GM23248 (cell line): ENCODE measurements around the gene RETREG1.

ENCODE experiments used
- EZH2 ChIP-seq: fragments of 200-600 bp; sonication (generic); IDR thresholded peaks from 2 replicates; pipeline ENCODE4 v1.6.1; 2018; ENCODE audit warnings: antibody characterized with exemption, mild to moderate bottlenecking; ENCODE audit not compliant: insufficient read depth, poor library complexity, severe bottlenecking
- EZH2phosphoT487 ChIP-seq: fragments of 200-600 bp; sonication (generic); IDR thresholded peaks from 2 replicates; pipeline ENCODE4 v1.6.1; 2018; ENCODE audit warnings: antibody characterized with exemption, moderate library complexity, mild to moderate bottlenecking, low read depth; ENCODE audit not compliant: insufficient read depth

GRCh38 chr5:16585041-16585667, 31.6 kb downstream of the RETREG1 start:
- no peak for TF ChIP-seq EZH2phosphoT487
- TF ChIP-seq EZH2 = no peak
